Erythroblast (primary cell): ENCODE data around the gene TMEM273.

ENCODE experiments used
- GATA1 ChIP-seq: IDR thresholded peaks from 2 replicates; pipeline ENCODE4 v1.6.1; 2011; ENCODE audit warnings: low read depth, mild to moderate bottlenecking, control low read depth, low read length, moderate library complexity
- POLR2A ChIP-seq: IDR thresholded peaks from 2 replicates; pipeline ENCODE4 v1.6.1; 2011; ENCODE audit warnings: mild to moderate bottlenecking, low read length

DNA sequence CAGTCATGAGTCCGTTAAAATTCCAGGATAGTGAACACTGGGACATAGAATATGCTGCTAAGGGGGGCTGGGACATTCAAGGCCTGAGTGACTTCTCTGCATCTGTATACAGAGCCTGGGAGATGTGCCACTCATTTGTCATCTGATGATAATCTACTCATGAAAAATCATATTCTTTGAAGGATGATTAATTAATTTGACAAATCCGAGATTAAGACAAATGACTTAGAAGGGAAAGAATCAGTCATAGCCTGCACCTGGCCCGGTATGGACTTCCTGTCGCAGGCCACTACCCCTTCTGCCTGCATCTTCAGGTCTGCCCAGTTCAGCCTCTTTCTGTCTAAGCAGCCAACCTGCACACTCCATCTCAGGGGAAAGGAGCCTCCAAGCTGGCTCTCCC lies 35.5 kb downstream of the TMEM273 start:
- TF ChIP-seq POLR2A (no peak), GATA1 (no peak)
